HG02840 (cell line): ENCODE results near the gene AP1G2.

Experiments used
- ATAC-seq: cut with Tn5 transposase; IDR thresholded peaks from one replicate; pipeline ENCODE4 v1.9.1; 2021; ENCODE audit warnings: mild to moderate bottlenecking, moderate library complexity, moderate number of reproducible peaks; ENCODE audit not compliant: unreplicated experiment, low FRiP score

Gene AP1G2

DNA sequence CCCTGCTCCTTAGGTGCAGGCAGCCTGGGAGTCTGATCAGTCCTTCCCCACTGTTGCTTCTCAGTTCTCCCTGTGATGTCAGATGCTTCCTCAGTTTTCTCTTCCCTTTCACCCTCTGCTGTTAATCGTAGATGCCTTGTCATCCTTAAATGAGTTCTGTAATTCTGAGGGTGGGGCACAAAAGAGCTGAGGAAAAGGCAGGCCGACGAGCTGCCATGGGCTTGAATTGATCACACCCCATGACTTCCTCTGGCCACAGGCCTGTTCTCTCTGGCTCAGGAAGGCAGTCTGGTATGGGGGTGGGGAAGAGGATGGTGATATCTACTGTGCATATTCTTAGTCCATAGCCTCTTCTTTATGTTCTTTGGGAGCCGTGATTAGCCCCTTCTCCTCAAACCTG is 5.2 kb upstream of the AP1G2 start:
- ATAC-seq = no peak

GRCh38 chr14:23572524-23572828 is 4.9 kb upstream of the AP1G2 start:
- no peak for ATAC-seq

DNA sequence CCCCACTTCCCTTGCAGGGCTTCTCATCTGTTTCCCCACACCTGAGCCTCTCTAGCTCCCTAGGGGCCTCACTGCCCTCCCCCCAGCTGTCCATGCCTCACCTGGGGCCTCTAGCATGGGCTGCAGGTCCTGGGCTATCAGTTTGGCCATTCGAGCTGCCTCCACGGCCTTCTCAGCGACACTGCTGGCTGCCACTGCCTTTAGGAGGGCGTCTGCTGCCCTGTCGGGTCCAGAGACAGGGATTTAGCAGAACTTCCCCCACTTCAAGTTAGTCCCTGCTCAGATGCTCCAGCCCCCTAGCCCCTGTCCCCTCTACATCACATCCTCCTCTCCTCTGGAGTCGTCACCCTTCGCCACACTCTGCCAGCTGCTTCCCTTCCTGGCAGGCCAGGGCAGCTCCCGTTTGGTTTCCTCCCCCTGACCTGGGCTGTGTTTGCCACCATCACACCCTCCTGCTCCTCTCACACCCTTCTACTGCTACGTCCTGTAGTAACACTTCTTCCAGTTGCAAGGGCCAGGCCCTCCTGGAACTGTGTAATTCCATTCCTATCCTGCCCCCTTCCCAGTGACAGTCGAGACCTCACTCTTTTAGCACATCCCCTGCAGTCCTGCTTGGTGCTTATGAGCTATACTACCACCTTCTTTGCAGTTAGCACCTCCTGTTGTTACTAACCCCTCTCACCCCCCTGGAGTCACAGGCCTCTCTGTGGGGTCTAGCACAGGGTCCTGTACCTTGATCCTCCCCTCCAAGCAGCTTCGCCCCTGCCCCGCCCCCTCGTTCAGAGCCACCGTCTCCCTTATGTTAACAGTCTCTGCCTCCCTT is 4.3 kb upstream of the AP1G2 start:
- ATAC-seq = no peak

GRCh38 chr14:23570806-23571483 is 3.4 kb upstream of the AP1G2 start:
- no peak for ATAC-seq

DNA sequence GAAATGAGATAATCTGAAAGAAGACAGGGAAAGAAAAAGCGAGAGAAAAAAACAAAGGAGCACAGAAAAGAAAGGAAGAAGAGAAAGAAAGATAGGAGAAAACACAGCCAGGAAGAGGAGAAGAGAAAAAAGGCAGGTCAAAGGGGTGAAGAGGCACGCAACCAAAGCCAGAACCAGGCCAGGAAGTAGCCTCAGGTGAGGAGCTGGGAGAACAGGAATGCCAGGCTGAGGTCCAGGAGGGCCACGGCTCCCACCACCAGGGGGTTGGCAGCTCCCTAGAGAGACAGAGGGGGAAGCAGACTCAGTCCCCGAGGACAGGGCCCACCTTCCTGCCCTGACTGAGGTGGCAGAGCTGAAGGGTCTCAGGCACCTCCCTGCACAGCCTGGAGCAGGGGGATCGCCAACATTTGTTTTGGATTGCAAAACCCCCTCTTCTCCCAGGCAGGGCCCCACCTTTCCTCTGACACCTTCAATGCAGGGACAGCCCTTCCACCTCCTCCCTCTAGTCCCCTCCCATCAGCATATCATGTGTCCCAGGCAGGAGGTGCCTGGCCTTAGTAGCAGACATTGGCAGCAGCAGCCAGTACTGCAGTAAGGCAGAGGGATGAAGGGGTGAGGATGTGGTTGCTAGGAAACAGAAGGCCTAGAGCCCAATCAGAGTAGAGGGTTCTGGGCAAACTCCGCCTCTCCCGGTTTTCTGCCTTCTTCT is 2.0 kb upstream of the AP1G2 start:
- no peak for ATAC-seq

DNA sequence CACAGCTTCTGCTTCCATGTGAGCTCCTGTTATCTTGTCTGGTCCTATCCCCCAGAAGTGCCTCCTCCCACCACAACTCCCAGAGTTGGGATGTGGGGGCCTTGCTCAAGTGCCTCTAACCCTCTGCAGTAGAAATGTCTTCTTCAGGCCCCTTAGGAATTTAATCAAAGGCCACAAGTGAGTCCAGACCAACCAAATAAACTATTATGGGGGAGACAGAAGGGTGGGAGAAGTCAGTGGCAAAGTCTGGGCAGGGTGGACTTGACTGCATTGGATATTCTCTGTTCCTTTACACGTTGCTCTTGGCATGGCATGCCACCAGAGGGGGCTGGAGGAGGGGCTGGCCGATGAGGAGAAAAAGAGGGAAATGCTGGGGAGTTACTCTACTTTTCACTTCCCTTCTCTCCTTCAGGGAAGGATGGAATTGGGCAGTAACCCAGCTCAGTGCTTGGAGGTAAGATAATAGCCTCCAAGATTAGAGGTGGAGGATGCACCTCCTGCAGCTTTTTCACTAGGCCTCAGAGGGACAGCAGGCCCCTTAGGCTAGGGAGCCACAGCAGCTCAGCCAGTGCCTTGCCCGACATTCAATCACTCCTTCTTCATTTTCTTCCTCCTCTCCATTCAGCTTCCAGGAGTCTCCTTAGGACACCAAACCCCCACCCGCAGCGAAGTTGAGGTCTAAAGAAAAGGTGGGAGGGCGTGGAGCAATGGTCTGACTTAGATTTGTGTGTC is 1.2 kb upstream of the AP1G2 start:
- no peak for ATAC-seq

DNA sequence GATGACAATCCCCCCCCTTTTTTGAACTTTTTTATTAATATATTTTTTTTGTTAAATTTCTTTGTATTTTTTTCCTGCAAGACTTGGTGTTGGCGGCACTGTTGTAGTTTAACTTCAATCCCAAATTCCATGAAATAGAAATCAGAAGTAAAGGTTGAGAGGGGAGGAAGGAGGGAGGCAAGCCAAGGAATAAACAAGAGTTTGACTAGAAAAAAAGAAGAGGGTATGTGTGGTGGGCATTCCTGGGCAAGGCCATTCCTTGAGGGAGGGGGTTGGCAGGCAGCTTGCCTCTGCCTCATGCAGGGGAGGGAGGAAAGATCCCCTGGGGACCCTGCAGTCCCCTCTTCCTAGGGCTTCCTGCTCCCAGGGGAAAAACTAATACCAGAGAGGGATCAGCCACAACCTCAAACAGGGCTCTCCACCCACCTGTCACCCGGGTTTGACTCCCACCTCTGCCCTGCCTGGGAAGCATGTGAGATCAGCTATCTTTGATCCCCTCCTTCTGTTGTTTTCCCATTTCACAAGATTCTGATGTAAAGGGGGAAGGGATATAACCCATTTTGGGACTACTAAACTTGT is 519 bp upstream of the AP1G2 start:
- no peak for ATAC-seq

- no peak for ATAC-seq
These were observed 809 bp downstream of the AP1G2 start for GRCh38 chr14:23566778-23567185.

DNA sequence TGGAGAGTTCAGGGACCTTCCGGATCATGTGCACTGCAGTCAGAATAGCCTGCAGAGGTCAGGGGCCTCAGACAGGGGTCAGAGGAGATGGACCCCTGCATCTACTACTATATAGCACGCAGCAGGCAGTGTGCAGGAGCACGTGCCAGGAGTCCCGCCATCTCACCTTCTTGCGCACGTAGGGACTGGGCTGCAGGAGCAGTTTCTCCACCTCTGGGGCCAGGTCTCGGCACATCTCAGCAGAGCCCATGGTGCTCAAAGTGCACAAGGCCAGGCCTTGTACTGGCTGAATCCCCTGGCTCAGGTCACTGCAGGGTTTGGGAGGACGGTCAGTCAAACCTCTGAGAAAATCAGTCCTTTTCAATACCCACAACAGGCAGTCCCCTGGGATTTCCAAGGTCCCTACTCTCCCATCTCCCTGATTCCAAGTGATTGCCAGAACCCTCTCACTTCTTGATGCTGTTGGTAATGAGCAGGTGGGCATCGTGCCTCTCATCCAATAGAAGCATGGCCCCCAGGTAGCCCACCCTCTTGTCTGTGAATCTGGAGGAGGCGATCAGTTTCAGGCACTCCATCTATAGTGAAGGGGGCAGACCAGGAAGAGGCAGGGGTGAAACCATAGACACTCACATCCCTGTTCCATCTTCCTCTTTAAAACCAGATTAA is 1.3 kb downstream of the AP1G2 start:
- no peak for ATAC-seq

DNA sequence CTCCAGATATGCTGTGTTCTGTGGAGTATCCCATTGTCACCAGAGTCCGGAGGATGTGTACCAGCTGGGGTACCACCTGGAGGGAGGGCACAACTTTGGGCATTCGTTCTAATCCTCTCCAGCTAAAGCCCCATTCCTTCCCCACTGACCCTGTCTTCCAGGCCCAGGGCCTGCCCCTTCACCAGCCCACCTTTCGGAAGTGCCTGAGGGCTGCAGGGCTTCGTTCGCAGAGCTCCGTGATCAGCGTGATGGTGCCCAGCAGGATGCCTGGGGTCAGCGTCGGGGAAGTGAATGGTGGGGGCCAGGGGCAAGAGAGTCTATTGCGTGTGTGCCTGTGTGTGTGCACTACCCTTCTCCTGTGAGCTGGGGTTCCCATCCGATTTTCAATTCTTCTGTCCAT is 2.0 kb downstream of the AP1G2 start:
- ATAC-seq = no peak

- ATAC-seq = no peak
These were observed 2.7 kb downstream of the AP1G2 start for GRCh38 chr14:23564876-23565275.

- no peak for ATAC-seq
These were observed 3.3 kb downstream of the AP1G2 start for GRCh38 chr14:23564181-23564812.

GRCh38 chr14:23563473-23564180 is 4.0 kb downstream of the AP1G2 start:
- no peak for ATAC-seq

DNA sequence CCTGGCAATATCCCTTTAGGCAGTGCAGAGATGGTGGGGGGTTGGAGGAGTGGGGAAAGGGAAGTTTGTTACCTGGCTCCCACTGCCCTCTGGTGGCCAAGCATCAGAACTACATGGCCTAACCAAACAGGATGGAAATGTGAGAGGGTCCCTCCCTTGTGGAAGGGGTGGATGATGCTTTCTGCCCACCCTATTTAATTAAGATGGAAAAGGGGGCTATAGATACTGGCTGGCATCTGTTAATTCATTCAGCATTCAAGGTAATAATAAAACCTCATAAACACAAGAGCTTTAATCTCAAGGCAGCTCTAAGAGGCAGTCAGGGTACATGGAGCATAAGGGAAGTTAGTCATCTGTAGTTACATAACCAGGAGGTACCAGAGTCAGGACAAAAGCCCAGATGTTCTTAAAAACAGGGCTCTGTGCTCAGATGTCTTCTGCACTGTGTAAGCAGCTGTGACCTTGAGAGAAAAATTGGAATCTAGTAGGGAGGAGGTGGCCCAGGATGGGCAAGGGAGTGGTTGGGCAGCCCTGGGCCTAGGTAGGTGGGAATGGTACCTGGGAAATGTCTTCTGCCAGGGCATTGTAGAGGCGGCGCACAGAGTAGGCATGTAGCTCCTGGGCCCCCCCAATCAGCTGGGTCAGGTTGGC is 4.6 kb downstream of the AP1G2 start:
- no peak for ATAC-seq

GRCh38 chr14:23561873-23562821 is 5.4 kb downstream of the AP1G2 start:
- ATAC-seq = no peak

DNA sequence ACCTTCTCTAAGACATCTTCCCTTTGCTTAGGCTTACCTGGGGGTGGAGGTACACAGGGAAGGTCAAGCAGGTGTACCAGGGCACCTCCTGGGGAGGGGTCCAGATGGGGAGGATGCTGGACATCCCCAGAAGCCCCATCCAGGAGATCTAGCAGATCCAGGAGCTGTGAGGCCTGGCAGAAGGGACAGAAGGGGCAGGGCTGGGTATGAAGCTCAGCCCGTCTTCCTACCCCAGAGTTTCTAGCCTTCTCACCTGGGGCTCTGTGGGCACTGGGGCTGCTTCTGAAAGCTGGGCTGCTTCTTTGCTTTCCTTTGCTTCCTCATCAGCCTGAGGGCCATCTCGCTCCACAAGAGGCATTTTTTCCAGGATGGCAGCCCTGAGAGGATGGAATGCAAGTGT is 6.3 kb downstream of the AP1G2 start:
- no peak for ATAC-seq

DNA sequence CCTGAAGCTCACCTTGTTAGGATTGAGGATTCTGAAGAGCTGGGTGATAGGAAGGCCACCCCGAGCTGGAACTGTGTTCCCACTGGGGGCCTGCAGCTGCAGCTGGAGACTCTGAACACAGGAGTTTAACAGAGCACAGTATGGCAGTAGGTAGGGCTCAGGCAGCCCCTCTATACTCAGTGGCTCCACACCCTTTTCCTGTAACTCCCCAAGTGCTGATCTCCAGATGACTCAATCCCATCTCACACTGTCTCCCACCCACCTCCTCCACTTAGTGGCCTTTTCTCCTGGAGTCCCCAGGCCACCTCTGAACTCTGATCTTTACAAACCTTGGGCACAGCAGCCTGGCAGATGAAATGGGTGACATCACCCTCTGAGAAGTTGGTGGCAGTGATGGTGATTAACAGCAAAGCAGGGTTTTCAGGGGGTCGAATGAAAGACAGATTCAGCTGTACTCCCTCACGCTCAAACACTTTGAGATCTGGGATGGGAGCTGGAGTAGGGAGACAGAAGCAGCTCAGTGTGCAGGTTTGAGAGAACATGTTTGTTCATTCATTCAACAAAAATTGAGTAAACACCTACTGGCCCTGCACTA is 7.6 kb downstream of the AP1G2 start:
- no peak for ATAC-seq
